IMR-90 (cell line): Measurements from ENCODE around the gene RNF215. TPM values are rescaled to one million over a fixed set of nuclear protein-coding genes. Genes with fewer than 3 reads are reported as not detected.

Source experiments
- FOS ChIP-seq: fragments of 150-350 bp; IDR thresholded peaks from 2 replicates; pipeline ENCODE4 v1.6.1; 2016; ENCODE audit warnings: low read depth, low read length
- MAFK ChIP-seq: IDR thresholded peaks from 2 replicates; pipeline ENCODE4 v1.6.1; 2012; ENCODE audit warnings: low read depth, low read length, improper control_type of control experiment
- MXI1 ChIP-seq: IDR thresholded peaks from 2 replicates; pipeline ENCODE4 v1.6.1; 2012; ENCODE audit warnings: low read depth, mild to moderate bottlenecking, low read length, moderate library complexity, borderline replicate concordance
- polyA plus RNA-seq, 3 experiments: library from polyadenylated mRNA; depleted of rRNA; stranded (reverse); fragments of >200 nt; gene quantifications; 2 replicates each; pipeline ENCODE4 v1.2.3, GENCODE V29; 2012; ENCODE audit warnings: low replicate concordance in 1 of 3
- total RNA-seq: library from RNA; depleted of rRNA; stranded (reverse); fragments of >200 nt; gene quantifications from 2 replicates; pipeline ENCODE4 v1.2.3, GENCODE V29; 2012

RNF215 gene
- total and polyA plus RNA-seq, 2 of the 4 experiments (the other 2 are of a cell fraction): 15.8 to 21.9 TPM

DNA sequence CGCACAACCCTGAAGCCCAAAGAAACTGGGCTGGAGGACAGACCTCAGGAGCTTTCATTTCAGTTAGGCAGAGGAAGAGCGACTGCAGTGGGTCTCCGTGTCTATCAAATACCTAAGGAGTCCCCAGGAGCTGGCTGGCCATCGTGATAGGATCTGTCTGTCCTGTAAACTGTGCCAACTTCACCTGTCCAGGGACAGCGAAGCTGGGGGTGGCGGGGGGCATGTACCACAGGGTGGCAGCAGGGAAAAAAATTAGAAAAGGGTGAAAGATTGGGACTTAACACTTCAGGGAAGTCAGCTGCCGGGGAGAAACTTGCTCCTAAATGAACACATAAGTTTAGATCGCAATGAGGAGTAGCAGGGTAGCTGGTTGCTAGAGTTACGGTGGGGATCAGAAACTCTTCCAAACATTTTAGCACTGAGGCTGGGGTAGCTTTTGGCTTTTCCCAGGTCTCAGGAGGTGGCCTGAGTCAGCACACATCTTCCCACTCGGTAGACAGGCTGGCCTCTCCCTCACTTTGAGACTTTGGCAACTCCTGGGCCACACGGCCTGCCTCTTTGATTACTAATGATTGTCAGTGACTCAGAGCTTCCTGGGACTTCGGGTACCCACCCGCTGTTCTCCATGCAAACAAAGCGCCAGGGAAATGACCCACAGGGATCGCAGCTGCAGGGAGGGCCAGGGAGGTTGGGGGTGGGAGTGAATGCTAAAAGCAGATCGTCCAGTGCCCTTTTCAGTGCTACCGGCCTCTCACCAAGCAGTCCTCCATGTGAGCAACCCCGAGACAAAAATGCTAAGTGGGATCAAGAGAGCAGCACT is 35.5 kb upstream of the RNF215 start (continued):
- TF ChIP-seq MXI1: no peak
- peak; percentile 77 for TF ChIP-seq MAFK
- TF ChIP-seq FOS: peak; percentile 95
